Hematopoietic multipotent progenitor cell treated with erythropoietin and hydrocortisone succinate and interleukin-3 and kit ligand, for 15 days (in vitro differentiated cells): Measurements from ENCODE around the gene TMEM134.

Experiments
- DNase-seq: peaks from one replicate; pipeline ENCODE4 v3.0.0-alpha.2; 2015; ENCODE audit warnings: low spot score

TMEM134 gene

GRCh38 chr11:67458266-67458665 lies 10.8 kb downstream of the TMEM134 start:
- DNase-seq, result no peak

GRCh38 chr11:67457453-67457852 lies 11.6 kb downstream of the TMEM134 start:
- no peak for DNase-seq

- no peak for DNase-seq
Observed at GRCh38 chr11:67456068-67456705, 12.9 kb downstream of the TMEM134 start.

- no peak for DNase-seq
Observed at GRCh38 chr11:67455054-67455453, 14.0 kb downstream of the TMEM134 start, which contains the start of gene CABP4. Gene CABP4 (plus strand): TSS chr11:67455354. CDS start chr11:67455424, 70 bp downstream.

- DNase-seq, result no peak
Observed at GRCh38 chr11:67453816-67454732, 15.0 kb downstream of the TMEM134 start.

GRCh38 chr11:67452141-67452952 lies 16.7 kb downstream of the TMEM134 start, which contains the start of gene GPR152:
Gene GPR152 (minus strand): TSS chr11:67452729. CDS start chr11:67452724, 5 bp downstream.
- DNase-seq, result no peak

- DNase-seq, result no peak
Observed at GRCh38 chr11:67451658-67451976, 17.4 kb downstream of the TMEM134 start.

- no peak for DNase-seq
Observed at GRCh38 chr11:67450796-67451657, 18.0 kb downstream of the TMEM134 start.

GRCh38 chr11:67449116-67449844 lies 19.8 kb downstream of the TMEM134 start:
- DNase-seq, result no peak

- DNase-seq, result no peak
Observed at GRCh38 chr11:67448220-67448609, 20.8 kb downstream of the TMEM134 start.

- no peak for DNase-seq
Observed at GRCh38 chr11:67445515-67445914, 23.5 kb downstream of the TMEM134 start.

GRCh38 chr11:67442504-67443404 lies 26.3 kb downstream of the TMEM134 start:
- DNase-seq, result no peak

- DNase-seq, result no peak
Observed at GRCh38 chr11:67441731-67442351, 27.2 kb downstream of the TMEM134 start.

GRCh38 chr11:67441098-67441563 lies 27.9 kb downstream of the TMEM134 start:
- no peak for DNase-seq

- no peak for DNase-seq
Observed at GRCh38 chr11:67440229-67441097, 28.6 kb downstream of the TMEM134 start.

GRCh38 chr11:67439321-67440228 lies 29.5 kb downstream of the TMEM134 start:
- no peak for DNase-seq
